ENCODE measurements around the gene CTRB1. TPM values are rescaled to one million over a fixed set of nuclear protein-coding genes. Genes with fewer than 3 reads are reported as not detected.

Gene CTRB1
- total and polyA plus RNA-seq, 2 of the 13 experiments (the other 11 are each of a cell fraction or from before 2014, with no cell fraction given), result not detected

DNA sequence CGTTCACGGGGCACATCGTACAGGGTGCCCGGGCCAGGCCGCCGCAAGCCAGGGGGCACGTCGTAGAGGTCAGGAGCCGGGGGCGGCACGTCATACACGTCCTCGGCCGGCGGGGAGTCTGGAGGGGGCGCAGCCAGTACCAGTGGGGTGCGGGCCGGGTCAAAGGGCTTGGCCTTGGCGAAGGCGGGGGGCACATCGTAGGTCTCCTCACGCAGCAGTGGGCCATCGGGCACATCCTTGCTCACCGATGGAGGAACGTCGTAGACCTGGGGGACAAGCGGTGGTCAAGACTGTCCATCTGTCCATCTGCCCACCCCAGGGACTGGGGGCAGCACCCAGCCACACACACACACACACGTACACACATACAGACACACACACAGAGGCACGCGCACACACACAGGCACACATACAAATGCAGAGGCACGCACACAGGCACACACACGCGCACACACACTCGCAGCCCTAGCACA is 17.0 kb downstream of the CTRB1 start (continued):
- TF ChIP-seq ZNF383 (CRISPR knock-in tag; IDR thresholded peaks at IDR 0.05; ENCODE audit: borderline replicate concordance) (no peak), NONO (IDR thresholded peaks at IDR 0.05) (no peak), NONO (CRISPR knock-in tag; conservative IDR thresholded peaks at IDR 0.05) (0 out of 2 replicates have a peak, but pooled peaks have one; percentile 22), CREB1 (IDR thresholded peaks at IDR 0.05) (no peak), CREB1 (CRISPR knock-in tag; IDR thresholded peaks at IDR 0.05) (no peak), ZNF792 (CRISPR knock-in tag; IDR thresholded peaks at IDR 0.05) (no peak), SP2 (CRISPR knock-in tag; IDR thresholded peaks at IDR 0.05) (no peak), ZNF841 (CRISPR knock-in tag; IDR thresholded peaks at IDR 0.05; ENCODE audit: borderline replicate concordance) (no peak), ARNT (IDR thresholded peaks at IDR 0.05) (no peak), ZSCAN20 (CRISPR knock-in tag; IDR thresholded peaks at IDR 0.05; ENCODE audit: borderline replicate concordance) (no peak), KDM1A (CRISPR knock-in tag; IDR thresholded peaks at IDR 0.05) (no peak), ZFP36L1 (CRISPR knock-in tag; IDR thresholded peaks at IDR 0.05) (no peak), ZC3H13 (CRISPR knock-in tag; IDR thresholded peaks at IDR 0.05) (no peak), RBFOX2 (IDR thresholded peaks at IDR 0.05; ENCODE audit: low read depth, low read length) (peak; percentile 42; the same call in 1 of the 2 replicates), TBP (CRISPR knock-in tag; IDR thresholded peaks at IDR 0.05) (no peak)
- TF ChIP-seq, protein P1, sequence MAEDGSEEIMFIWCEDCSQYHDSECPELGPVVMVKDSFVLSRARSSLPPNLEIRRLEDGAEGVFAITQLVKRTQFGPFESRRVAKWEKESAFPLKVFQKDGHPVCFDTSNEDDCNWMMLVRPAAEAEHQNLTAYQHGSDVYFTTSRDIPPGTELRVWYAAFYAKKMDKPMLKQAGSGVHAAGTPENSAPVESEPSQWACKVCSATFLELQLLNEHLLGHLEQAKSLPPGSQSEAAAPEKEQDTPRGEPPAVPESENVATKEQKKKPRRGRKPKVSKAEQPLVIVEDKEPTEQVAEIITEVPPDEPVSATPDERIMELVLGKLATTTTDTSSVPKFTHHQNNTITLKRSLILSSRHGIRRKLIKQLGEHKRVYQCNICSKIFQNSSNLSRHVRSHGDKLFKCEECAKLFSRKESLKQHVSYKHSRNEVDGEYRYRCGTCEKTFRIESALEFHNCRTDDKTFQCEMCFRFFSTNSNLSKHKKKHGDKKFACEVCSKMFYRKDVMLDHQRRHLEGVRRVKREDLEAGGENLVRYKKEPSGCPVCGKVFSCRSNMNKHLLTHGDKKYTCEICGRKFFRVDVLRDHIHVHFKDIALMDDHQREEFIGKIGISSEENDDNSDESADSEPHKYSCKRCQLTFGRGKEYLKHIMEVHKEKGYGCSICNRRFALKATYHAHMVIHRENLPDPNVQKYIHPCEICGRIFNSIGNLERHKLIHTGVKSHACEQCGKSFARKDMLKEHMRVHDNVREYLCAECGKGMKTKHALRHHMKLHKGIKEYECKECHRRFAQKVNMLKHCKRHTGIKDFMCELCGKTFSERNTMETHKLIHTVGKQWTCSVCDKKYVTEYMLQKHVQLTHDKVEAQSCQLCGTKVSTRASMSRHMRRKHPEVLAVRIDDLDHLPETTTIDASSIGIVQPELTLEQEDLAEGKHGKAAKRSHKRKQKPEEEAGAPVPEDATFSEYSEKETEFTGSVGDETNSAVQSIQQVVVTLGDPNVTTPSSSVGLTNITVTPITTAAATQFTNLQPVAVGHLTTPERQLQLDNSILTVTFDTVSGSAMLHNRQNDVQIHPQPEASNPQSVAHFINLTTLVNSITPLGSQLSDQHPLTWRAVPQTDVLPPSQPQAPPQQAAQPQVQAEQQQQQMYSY (CRISPR knock-in tag; IDR thresholded peaks at IDR 0.05), result no peak
- TF ChIP-seq, protein P2, sequence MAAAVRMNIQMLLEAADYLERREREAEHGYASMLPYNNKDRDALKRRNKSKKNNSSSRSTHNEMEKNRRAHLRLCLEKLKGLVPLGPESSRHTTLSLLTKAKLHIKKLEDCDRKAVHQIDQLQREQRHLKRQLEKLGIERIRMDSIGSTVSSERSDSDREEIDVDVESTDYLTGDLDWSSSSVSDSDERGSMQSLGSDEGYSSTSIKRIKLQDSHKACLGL (CRISPR knock-in tag; IDR thresholded peaks at IDR 0.05), result no peak
- TF ChIP-seq, protein P3, sequence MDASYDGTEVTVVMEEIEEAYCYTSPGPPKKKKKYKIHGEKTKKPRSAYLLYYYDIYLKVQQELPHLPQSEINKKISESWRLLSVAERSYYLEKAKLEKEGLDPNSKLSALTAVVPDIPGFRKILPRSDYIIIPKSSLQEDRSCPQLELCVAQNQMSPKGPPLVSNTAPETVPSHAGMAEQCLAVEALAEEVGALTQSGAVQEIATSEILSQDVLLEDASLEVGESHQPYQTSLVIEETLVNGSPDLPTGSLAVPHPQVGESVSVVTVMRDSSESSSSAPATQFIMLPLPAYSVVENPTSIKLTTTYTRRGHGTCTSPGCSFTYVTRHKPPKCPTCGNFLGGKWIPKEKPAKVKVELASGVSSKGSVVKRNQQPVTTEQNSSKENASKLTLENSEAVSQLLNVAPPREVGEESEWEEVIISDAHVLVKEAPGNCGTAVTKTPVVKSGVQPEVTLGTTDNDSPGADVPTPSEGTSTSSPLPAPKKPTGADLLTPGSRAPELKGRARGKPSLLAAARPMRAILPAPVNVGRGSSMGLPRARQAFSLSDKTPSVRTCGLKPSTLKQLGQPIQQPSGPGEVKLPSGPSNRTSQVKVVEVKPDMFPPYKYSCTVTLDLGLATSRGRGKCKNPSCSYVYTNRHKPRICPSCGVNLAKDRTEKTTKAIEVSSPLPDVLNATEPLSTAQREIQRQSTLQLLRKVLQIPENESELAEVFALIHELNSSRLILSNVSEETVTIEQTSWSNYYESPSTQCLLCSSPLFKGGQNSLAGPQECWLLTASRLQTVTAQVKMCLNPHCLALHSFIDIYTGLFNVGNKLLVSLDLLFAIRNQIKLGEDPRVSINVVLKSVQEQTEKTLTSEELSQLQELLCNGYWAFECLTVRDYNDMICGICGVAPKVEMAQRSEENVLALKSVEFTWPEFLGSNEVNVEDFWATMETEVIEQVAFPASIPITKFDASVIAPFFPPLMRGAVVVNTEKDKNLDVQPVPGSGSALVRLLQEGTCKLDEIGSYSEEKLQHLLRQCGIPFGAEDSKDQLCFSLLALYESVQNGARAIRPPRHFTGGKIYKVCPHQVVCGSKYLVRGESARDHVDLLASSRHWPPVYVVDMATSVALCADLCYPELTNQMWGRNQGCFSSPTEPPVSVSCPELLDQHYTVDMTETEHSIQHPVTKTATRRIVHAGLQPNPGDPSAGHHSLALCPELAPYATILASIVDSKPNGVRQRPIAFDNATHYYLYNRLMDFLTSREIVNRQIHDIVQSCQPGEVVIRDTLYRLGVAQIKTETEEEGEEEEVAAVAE (CRISPR knock-in tag; IDR thresholded peaks at IDR 0.05; ENCODE audit: borderline replicate concordance), result no peak
- TF ChIP-seq, protein P4, sequence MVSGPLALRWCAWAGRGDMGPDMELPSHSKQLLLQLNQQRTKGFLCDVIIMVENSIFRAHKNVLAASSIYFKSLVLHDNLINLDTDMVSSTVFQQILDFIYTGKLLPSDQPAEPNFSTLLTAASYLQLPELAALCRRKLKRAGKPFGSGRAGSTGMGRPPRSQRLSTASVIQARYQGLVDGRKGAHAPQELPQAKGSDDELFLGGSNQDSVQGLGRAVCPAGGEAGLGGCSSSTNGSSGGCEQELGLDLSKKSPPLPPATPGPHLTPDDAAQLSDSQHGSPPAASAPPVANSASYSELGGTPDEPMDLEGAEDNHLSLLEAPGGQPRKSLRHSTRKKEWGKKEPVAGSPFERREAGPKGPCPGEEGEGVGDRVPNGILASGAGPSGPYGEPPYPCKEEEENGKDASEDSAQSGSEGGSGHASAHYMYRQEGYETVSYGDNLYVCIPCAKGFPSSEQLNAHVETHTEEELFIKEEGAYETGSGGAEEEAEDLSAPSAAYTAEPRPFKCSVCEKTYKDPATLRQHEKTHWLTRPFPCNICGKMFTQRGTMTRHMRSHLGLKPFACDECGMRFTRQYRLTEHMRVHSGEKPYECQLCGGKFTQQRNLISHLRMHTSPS (CRISPR knock-in tag; IDR thresholded peaks at IDR 0.05; ENCODE audit: low read depth), result no peak
- TF ChIP-seq, protein P5, sequence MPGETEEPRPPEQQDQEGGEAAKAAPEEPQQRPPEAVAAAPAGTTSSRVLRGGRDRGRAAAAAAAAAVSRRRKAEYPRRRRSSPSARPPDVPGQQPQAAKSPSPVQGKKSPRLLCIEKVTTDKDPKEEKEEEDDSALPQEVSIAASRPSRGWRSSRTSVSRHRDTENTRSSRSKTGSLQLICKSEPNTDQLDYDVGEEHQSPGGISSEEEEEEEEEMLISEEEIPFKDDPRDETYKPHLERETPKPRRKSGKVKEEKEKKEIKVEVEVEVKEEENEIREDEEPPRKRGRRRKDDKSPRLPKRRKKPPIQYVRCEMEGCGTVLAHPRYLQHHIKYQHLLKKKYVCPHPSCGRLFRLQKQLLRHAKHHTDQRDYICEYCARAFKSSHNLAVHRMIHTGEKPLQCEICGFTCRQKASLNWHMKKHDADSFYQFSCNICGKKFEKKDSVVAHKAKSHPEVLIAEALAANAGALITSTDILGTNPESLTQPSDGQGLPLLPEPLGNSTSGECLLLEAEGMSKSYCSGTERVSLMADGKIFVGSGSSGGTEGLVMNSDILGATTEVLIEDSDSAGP (CRISPR knock-in tag; IDR thresholded peaks at IDR 0.05; ENCODE audit: borderline replicate concordance), result 0 out of 2 replicates have a peak, but pooled peaks have one; percentile 7
